A673 (cell line): ENCODE results near the gene SLC35D2. TPM values are rescaled to one million over a fixed set of nuclear protein-coding genes. Genes with fewer than 3 reads are reported as not detected.
A peak's percentile ranks its signal among the peaks of the same experiment; 100 is the strongest.

ENCODE experiments used
- Bru-seq: library from RNA; stranded (reverse); fragments of 400-500 nt; gene quantifications from one replicate; lab custom pipeline; 2021; lab: Mats Ljungman, UMichigan
- BruChase-seq, 2 experiments: library from RNA; stranded (reverse); fragments of 400-500 nt; gene quantifications; one replicate each; lab custom pipeline; 2021; lab: Mats Ljungman, UMichigan
- BruUV-seq: library from RNA; stranded (reverse); fragments of 400-500 nt; replicated peaks from 2 replicates; lab custom pipeline; 2021; lab: Mats Ljungman, UMichigan
- CTCF ChIA-PET: fragments of 300-600 bp; sonication (Branson Sonifier 250); formaldehyde crosslinking; loops from one replicate; lab custom pipeline; 2022; ENCODE audit warnings: antibody characterized with exemption; lab: Charles Lee
- POLR2A ChIA-PET: fragments of 300-600 bp; sonication (Branson Sonifier 250); formaldehyde crosslinking; loops from one replicate; lab custom pipeline; 2022; ENCODE audit warnings: antibody characterized with exemption; ENCODE audit not compliant: low non-redundant PET; lab: Charles Lee
- DNase-seq: peaks from one replicate; pipeline ENCODE4 v3.0.0-alpha.2; 2015; ENCODE audit warnings: low spot score
- H3K27ac ChIP-seq: fragments of 200-600 bp; sonication (generic); 2 replicates; pipeline ENCODE4 v1.5.1; 2016; ENCODE audit warnings: mixed run types, low read depth, mild to moderate bottlenecking, mixed read lengths, antibody characterized with exemption, low read length; ENCODE audit not compliant: poor library complexity, severe bottlenecking
- H3K27me3 ChIP-seq: fragments of 200-600 bp; sonication (generic); replicated peaks from 2 replicates; pipeline ENCODE4 v1.6.1; 2017; ENCODE audit warnings: mixed run types, low read depth, mild to moderate bottlenecking, mixed read lengths, antibody characterized with exemption, low read length; ENCODE audit not compliant: insufficient read depth, poor library complexity
- H3K36me3 ChIP-seq: fragments of 200-600 bp; sonication (generic); 2 replicates; pipeline ENCODE4 v1.6.1; 2016; ENCODE audit warnings: mixed run types, mild to moderate bottlenecking, mixed read lengths, antibody characterized with exemption, low read length; ENCODE audit not compliant: insufficient read depth, poor library complexity, severe bottlenecking
- H3K4me1 ChIP-seq: fragments of 200-600 bp; sonication (generic); 2 replicates; pipeline ENCODE4 v1.6.1; 2017; ENCODE audit warnings: mixed run types, mild to moderate bottlenecking, mixed read lengths, antibody characterized with exemption, low read length; ENCODE audit not compliant: insufficient read depth, poor library complexity, severe bottlenecking
- H3K4me3 ChIP-seq: fragments of 200-600 bp; sonication (generic); 2 replicates; pipeline ENCODE4 v1.5.1; 2016; ENCODE audit warnings: low read depth, mixed run types, mild to moderate bottlenecking, mixed read lengths, low read length; ENCODE audit not compliant: poor library complexity, severe bottlenecking
- H3K9me3 ChIP-seq: fragments of 200-600 bp; sonication (generic); 2 replicates; pipeline ENCODE4 v1.6.1; 2016; ENCODE audit warnings: mixed run types, low read depth, mild to moderate bottlenecking, mixed read lengths, antibody characterized with exemption, low read length; ENCODE audit not compliant: poor library complexity, severe bottlenecking
- CTCF ChIP-seq: fragments of 300-800, 200-600 bp; sonication (generic); conservative IDR thresholded peaks from 2 replicates; pipeline ENCODE4 v1.5.1; 2017; ENCODE audit warnings: low read depth, mild to moderate bottlenecking, antibody characterized with exemption, low read length, moderate library complexity, mixed read lengths
- EZH2 ChIP-seq: fragments of 200-600 bp; sonication (generic); IDR thresholded peaks from 2 replicates; pipeline ENCODE4 v1.6.1; 2017; ENCODE audit warnings: borderline replicate concordance, low read depth, mild to moderate bottlenecking, mixed read lengths, antibody characterized with exemption, low read length; ENCODE audit not compliant: poor library complexity, severe bottlenecking
- intact Hi-C: fragments of 100-400 bp; cut with micrococcal nuclease; formaldehyde crosslinking; loops from one replicate; pipeline ENCODE4 v1.10.0; 2022; ENCODE audit not compliant: unreplicated experiment
- long read RNA-seq: library from polyadenylated mRNA; stranded (forward); transcript quantifications from one replicate; pipeline ENCODE4 v2.0.0, GENCODE V29; 2022
- total RNA-seq: library from RNA; stranded (reverse); gene quantifications from 2 replicates; pipeline ENCODE4 v1.2.3, GENCODE V29; 2021

The SLC35D2 gene
- 1.1 TPM in 2 replicates for total RNA-seq
- Bru-seq, nascent RNA, result percentile 47 among the genes with signal in this experiment
- BruChase-seq, experiment 1, labeled RNA remaining after a 2-hour chase, result percentile 36 among the genes with signal in this experiment
- BruChase-seq, experiment 2, labeled RNA remaining after a 6-hour chase, result percentile 48 among the genes with signal in this experiment
- long read RNA-seq, partial matches to known transcripts, result 1 of 2 reads
- long read RNA-seq, other reads (novel, unspliced or antisense), result 0 of 2 reads

- H3K27me3 ChIP-seq, result no peaks in the 10 kb centered on the region
- peaks cover 29% of the 10 kb centered on the region for H3K36me3 ChIP-seq
- ChIA-PET POLR2A (no interaction called here), CTCF (no interaction called here)
- no peaks in the 10 kb centered on the region for H3K9me3 ChIP-seq
- intact Hi-C loops, result no loop called here
- DNase-seq, result no peak
- H3K27ac ChIP-seq, result no peak within 1 kb of the TSS
- peaks cover 15% of the 10 kb centered on the region for H3K4me1 ChIP-seq
- peak within 1 kb of the TSS; percentile 35 for H3K4me3 ChIP-seq
- TF ChIP-seq CTCF (no peak), EZH2 (no peak)
- BruUV-seq, result no TSS peak
Observed at GRCh38 chr9:96383165-96383942, at the start of gene SLC35D2. TSS of gene SLC35D2 (minus strand) at chr9:96383711. CDS start at chr9:96383634, 77 bp downstream.

GRCh38 chr9:96430377-96430776 lies 46.9 kb upstream of the SLC35D2 start:
- Histone ChIP-seq H3K4me1 (no peaks in the 10 kb centered on the region), H3K36me3 (no peaks in the 10 kb centered on the region), H3K4me3 (no peak overlapping the region), H3K9me3 (no peaks in the 10 kb centered on the region), H3K27ac (no peak overlapping the region), H3K27me3 (no peaks in the 10 kb centered on the region)
- POLR2A ChIA-PET, result no interaction called here
- no peak for DNase-seq
- BruUV-seq, result no TSS peak
- CTCF ChIA-PET, result no interaction called here
- intact Hi-C loops, result no loop called here
- TF ChIP-seq CTCF, result no peak
- no peak for TF ChIP-seq EZH2

DNA sequence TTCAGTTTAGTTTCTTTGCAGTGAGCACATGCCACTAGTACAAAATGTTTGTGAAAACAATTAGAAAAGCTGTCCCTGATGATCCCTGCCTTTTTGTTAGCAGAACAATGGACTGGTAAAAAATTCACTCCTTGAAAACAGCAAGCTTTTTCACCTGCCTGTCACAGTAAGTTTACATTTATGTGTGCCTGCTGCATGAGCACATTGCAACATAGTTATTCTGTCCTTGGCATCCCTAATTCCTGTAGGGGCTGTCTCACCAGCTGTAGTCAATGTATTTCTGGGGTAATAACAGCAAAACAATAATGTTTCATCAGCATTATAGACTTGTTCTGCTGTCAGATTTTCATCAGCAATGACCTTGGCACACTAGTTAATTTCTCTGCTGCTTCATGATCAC lies 46.2 kb upstream of the SLC35D2 start:
- ChIA-PET CTCF (no interaction called here), POLR2A (no interaction called here)
- Histone ChIP-seq H3K9me3 (no peaks in the 10 kb centered on the region), H3K4me3 (no peak overlapping the region), H3K4me1 (no peaks in the 10 kb centered on the region), H3K27ac (no peak overlapping the region), H3K27me3 (no peaks in the 10 kb centered on the region), H3K36me3 (no peaks in the 10 kb centered on the region)
- BruUV-seq, result no TSS peak
- no peak for DNase-seq
- no peak for TF ChIP-seq CTCF
- no peak for TF ChIP-seq EZH2
- intact Hi-C loops, result no loop called here
